GM18507 (cell line): ENCODE measurements around the gene CGB1.
"Not testable (repeated sequence)": the region's sequence is repeated elsewhere in the genome, so short reads cannot be mapped to it uniquely, and the experiment has no call there.

Experiments
- DNase-seq: peaks from one replicate; pipeline ENCODE4 v3.0.0; 2011; ENCODE audit warnings: low read depth; ENCODE audit not compliant: insufficient read length; ENCODE audit errors: extremely low spot score
- FAIRE-seq: peaks from 2 replicates; lab custom pipeline; 2011; peaks lifted over from hg19 to GRCh38; lab: Jason Lieb, UNC

The CGB1 gene

DNA sequence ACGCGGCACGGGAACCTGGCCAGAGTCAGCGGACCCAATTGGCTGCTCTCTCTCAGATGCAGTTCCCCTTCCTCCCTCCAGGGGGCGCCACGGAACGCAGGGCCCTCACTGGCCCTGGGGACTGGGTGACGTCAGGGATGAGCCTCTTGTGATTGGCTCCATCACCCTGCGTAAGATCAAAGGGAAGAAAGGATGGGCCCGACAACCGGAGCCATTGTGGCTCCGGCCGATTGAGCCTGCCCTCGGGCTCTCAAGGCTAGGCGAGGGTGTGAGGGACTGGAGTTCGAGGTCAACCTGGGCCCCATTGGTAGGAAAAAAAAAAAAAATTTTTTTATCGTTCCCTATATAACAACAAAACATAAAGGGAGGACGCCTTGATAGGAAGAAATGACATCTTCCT lies at the start of gene CGB1:
Gene CGB1, minus strand, starts transcription at position 81 of the 400 bp plus-strand sequence. CDS start 184 bp downstream, outside the sequence.
- not testable (repeated sequence) for DNase-seq, FAIRE-seq

DNA sequence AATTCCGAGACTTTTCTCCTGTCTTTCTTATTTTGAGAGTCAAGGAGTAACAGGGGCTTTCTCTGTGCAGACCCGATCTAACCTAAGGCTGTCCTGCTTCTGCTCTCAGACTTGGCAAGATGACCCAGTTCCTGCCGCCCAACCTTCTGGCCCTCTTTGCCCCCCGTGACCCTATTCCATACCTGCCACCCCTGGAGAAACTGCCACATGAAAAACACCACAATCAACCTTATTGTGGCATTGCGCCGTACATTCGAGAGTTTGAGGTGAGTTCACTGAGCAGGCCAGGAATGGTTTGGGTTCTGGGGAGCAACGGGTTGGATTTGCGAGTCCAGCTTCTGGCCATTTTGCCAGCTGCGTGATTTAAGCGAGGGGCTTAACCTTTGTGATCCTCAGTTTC lies 49.6 kb upstream of the CGB1 start:
- DNase-seq, result no peak
- FAIRE-seq, result no peak

DNA sequence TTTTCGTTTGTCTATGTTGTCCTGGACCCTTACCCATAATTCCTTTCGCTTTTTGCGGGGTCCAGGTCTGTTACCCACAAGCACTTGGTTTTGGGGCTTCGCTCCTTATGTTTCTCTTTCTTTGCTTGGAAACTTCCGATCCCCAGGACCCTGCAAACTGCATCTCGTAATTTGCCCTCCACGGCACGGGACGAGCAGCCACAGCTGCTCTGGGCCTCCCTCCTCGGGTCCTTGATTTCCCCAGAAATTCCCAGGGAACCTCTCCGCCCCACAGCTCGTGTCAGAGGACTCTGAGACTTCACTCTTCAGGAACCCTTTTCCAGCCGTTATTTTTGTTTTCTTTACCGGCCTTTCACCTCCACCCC lies 49.2 kb upstream of the CGB1 start:
- no peak for FAIRE-seq
- no peak for DNase-seq

DNA sequence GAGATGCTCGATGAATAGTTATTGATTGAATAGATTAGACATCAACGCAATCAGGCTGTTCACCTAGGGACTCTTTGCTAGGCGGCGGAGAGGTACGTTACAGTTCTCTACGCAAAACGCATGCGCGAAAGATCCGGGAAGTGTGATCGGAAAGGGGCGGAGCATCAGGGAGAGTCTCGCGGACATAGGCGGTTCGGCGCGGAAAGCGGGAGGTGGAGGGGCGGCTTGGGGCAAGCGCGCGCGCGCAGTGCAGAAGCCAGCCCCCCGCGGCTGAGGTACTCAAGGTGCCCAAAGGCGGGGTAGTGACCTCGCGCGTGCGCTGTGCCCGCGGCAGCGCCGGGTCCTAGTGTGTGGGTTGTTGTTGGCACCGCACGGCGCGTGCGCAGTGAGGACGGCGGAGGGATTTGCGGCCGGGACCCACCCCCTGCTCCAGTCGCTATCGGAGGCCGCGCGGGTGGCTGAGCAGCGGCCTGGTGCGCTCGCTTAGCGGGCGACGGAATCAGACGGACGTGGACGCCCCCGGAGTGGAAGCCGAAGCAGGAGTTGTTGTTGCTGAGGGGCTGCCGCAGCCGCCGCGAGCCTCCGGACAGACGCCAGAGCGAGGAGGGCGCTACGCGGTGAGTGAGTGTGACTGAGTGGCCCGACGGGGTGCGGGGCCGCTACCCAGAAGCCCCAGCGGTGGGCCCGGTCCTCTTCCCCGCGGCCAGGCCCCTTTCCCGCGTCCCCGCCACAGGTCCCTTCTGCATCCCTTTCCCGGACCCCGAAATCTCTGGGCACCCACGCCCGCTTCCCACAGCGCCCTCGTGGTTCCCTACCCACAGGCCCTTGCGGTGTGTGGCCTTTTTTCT lies 48.5 kb upstream of the CGB1 start, which contains the start of gene SNRNP70:
Gene SNRNP70, plus strand, starts transcription at position 432 of the 848 bp plus-strand sequence. CDS start 964 bp downstream, outside the sequence.
- peak; percentile 97 for FAIRE-seq
- DNase-seq, result peak; percentile 99

DNA sequence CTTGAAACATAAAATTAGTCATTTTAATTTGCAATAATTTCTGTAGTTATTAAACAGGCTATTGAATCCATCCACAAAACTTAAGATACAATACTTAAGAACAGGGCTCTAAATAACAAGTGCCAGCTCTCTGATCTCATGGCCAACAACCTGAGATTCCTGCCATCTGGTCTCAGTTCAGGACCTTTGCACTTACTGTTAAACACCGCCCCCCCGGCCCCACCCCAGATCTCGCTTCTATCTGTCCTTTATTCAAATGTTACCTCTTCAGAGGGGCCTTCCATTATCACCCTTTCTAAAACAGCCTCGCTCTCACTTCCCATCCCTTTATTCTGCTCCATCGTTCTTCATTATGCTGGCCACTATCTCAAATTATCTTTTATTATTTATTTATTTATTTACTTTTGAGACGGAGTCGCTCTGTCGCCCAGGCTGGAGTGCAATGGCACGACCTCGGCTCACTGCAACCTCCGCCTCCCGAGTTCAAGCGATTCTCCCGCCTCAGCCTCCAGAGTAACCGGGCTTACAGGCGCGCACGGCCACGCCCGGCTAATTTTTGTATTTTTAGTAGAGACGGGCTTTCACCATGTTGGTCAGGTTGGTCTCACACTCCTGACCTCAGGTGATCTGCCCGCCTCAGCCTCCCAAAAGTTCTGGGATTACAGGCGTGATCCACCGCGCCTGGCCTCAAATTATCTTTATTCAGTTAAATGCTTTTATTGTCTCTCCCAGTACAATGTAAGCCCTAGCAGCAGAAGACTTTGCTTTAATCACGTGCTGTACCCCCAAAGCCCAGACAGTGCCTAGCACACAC lies 47.7 kb upstream of the CGB1 start:
- FAIRE-seq, result no peak
- no peak for DNase-seq

DNA sequence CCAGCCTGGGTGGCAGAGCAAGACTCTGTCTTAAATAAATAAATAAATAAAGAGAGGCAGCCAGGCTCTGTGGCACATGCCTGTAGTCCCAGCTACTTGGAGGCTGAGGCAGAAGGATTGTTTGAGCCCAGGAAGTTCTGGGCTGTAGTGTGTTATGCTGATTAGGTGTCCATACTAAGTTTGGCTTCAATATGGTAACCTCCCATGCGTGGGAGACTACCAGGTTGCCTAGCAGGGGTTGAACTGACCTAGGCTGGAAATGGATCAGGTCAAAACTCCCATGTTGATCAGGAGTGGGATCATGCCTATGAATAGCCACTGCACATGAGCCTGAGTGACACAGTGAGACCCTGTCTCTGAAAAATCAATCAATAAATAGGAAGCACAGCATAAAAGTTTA lies 44.6 kb upstream of the CGB1 start:
- no peak for FAIRE-seq

DNA sequence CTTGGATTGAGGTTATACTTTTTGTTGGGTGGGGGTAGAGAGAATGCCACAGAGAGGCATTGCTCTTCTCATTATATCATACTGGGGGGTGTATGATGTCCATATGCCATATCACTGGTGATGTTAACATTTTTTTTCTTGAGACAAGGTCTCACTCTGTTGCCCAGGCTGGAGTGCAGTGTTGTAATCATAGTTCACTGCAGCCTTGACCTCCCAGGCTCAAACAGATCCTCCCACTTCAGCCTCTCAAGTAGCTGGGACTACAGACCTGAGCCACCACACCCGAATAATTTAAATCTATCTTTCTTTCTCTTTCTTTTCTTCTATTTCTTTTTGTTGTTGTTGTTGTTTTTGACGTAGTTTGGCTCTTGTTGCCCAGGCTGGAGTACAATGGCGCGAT lies 43.7 kb upstream of the CGB1 start:
- no peak for FAIRE-seq
- no peak for DNase-seq

More for the DNA sequence above, 44.6 kb upstream of the CGB1 start:
- DNase-seq, result no peak

DNA sequence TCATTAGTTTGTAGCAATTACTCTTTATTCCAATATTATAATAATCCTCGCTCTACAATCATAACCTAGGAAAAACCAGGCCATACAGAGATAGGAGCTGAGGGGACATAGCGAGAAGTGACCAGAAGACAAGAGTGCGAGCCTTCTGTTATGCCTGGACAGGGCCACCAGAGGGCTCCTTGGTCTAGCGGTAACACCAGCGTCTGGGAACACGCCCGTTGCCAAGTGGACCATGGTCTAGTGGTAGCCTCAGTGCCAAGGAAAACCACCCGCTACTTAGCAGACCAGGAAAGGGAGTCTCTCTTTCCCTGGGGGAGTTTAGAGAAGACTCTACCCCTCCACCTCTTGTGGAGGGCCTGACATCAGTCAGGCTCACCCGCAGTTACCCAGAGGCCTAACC lies 38.2 kb upstream of the CGB1 start:
- DNase-seq, FAIRE-seq: not testable (repeated sequence)

DNA sequence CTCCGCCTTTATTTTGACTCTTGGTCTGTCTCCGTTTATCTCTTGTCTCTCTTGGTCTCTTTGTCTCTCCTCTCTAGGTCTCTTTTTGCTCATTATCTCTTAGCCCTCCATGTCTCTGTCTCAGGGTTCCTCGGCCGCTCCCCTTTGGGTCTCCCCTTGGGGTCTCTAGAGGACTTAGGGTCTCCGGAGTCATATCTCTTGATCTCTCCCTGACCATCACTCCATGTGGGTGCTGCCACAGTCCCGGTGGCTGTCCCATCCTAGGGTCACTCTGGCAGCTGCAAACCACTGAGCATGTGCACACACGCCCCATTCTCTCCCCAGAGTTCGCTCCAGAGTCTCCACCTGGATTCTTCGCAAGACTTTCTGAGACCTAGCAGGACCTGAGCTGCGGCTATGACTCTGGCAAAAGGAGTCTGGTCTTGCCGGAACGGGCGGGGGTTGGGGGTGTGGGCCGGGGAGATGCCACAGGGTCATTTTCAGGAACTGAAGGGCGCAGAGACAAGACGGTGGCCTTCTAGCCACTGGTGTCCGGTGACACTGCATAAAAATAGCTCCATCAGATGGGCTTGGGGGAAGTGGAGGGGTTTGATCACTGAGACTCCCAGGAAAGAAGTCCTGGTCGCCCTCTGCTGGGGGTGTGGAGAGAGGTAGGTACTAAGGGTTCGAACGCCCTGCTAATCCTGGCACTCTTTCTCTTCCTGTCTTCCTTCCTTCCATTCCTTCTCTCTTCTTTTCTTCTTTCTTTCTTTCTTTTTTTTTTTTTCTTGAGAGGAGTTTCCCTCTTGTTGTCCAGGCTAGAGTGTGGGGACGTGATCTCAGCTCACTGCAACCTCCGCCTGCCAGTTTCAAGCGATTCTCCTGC lies 37.1 kb upstream of the CGB1 start:
- FAIRE-seq (peak; percentile 9), DNase-seq (no peak)

DNA sequence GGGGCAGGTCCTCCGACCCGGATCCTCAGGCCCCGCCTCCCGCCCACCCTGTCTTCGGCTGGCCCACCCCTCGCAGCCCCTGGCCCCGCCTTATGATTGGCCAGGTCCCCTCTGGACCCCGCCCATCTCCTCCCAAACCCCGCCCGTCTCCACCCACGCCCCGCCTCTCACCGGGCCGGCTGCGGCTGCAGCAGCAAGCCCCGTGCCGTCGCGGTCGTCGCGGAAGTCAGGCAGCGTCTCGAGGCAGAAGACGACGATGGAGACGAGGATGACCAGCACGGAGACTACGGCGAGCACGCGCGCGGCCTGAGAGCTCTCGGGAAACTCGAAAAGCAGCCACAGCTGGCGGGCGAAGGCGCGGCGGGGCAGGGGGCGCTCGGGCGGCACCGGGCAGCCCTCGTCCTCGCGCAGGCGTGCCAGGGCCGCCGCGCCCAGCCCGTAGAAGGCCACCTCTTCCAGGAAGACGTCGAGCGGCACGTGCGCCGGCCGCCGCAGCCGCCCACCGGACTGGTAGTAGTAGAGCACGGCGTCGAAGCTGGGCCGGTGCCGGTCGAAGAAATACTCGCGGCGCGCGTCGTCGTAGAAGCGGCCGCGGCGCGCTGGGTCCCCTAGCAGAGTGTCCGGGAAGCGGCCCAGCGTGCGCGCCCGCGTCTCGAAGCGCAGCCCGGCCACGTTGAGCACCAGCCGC lies 35.3 kb upstream of the CGB1 start:
- no peak for FAIRE-seq

DNA sequence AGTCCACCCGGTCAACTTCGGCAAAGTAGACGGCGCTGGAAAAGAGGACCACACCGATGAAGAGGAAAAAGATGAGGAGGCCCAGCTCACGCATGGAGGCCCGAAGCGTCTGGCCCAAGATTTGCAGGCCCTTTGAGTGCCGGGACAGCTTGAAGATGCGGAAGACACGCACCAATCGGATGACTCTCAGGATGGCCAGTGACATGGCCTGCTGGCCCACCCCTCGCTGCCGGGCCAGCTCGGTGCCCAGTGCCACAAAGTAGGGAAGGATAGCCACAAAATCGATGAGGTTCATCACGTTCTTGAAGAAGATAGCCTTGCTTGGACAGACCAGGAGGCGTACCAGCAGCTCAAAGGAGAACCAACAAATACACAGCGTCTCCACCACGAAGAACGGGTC lies 33.7 kb upstream of the CGB1 start:
- DNase-seq (no peak), FAIRE-seq (no peak)

More for the DNA sequence above, 35.3 kb upstream of the CGB1 start:
- DNase-seq, result no peak

DNA sequence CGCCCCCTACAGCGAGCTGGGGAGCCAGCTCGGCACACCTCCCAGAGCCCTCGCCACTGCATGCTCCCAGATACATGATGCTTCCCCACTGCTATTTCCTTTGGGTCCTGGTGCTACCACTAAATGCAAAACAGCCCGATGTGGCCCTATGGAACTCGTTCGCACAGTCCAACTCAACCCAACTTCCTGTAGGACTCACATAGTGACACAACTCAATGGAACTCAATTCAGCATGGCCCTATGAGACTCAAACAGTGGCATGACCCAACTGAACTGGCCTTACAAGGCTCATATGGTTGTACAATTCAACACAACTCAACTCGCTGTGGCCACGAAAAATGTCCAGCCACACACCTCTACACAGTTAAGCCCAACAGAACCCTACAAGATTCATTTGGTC lies 32.3 kb upstream of the CGB1 start:
- FAIRE-seq, result no peak
- no peak for DNase-seq

DNA sequence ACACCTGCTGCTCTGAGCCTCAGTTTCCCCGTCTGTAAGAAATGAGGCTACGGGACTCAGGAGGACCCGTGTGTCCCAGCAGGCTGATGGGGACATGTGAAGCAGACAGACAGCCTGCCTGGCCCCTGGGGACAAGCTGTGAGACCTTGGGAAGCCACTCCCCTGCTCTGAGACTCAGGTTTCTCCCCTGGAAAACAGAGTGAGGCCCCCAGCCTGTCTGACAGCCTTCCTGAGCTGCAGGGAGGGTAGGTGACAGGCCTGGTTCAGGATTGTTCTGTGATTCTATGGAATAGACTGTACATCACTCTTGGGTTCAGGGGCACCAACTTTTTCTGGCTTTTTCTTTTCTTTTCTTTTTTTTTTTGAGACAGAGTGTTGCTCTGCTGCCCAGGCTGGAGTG lies 30.9 kb upstream of the CGB1 start:
- no peak for FAIRE-seq
- DNase-seq, result no peak

DNA sequence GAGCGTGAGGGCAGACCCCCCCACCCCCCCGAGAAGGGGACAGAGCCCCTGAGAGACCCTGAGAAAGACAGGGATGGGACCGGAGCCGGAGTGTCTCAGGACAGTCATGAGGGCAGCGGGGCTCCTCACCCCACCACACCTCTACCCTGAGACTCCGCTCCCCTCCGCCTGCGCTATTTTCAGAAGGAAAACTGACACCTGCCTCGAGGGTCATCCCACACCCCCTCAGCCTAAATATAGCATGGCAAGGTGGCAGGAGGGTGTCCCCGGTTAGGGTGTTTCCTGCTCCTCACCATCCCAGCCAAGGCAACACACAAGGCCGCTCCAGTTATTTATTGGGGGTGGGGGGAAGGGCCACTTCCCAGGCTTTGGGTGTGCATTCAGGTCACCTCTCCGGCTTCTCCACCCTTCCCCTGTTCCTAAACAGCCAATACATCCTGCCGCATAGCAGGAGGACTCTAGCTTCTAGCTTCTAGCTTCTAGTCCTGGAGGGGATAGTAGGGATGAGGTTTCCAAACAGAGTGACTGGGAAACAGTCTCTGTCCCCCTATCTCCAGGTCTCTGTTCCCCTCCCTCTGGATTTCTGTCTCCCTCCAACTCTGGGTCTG lies 29.3 kb upstream of the CGB1 start:
- no peak for FAIRE-seq
- DNase-seq, result no peak

DNA sequence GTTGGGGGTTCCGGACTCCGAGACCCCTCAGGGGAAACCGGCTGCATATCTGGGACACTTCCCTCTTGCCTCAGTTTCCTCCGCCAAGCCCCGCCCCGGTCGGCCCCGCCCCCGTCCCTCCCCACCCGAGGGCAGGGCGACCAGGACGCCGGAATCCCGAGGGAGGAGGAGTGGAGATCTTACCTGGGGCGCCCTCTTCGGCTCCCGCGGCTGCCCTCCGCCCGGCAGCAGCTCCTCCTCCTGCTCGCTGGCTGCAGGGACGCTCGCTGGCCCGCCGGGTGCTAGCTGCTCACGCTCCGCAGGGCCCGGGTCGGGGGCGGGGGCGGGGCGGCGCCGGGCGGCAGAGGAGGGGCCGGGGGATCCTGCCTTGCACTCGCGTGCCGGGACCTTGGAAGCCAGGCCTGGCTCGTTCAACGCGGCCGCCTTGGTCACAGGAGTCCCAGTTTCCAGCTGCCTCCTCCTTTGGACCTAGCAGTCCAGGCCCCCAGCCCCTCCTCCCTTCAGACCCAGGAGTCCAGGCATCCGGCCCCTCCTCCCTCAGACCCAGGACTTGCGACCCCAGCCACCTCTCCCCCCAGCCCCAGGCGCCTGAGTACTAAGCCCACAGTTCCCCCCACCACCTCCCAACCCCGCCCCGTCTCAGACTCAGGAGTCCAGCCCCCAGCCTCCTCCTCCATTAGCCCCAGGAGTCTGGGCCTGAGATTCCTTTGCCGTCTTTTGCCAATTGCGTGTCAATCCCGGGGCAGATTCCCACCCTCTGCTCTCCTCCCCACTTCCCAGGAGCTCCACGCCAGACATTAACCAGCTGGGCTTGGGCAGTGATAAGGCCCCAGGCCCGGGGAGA lies 28.3 kb upstream of the CGB1 start, which contains the start of gene NTF4:
Gene NTF4, minus strand, starts transcription at position 51 of the 844 bp plus-strand sequence. CDS start 2,821 bp downstream, outside the sequence.
- FAIRE-seq (no peak), DNase-seq (no peak)

DNA sequence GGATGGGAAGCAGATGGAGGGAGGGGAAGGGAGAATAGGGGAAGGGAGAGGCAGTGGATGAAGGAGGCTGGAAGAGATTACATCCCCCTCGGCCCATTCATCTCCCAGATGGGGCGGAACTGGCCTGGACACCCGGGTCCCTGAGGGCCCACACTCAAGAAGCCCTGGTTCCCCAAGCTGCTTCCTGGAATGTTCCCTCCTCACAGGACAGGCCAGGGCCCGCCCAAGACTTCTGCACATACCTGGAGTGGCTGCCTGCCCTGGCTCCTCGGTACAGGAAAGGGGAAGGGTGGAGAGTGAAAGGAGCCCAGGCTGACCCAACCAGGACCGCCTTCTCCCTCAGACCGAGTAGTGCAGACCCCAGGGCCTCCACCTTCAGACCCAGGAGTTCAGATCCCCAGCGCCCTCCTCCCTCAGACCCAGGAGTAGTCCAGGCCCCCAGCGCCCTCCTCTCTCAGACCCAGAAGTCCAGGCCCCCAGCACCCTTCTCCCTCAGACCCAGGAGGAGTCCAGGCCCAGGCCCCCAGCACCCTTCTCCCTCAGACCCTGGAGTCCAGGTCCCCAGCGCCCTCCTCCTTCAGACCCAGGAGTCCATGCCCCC lies 27.4 kb upstream of the CGB1 start:
- FAIRE-seq (no peak), DNase-seq (no peak)

DNA sequence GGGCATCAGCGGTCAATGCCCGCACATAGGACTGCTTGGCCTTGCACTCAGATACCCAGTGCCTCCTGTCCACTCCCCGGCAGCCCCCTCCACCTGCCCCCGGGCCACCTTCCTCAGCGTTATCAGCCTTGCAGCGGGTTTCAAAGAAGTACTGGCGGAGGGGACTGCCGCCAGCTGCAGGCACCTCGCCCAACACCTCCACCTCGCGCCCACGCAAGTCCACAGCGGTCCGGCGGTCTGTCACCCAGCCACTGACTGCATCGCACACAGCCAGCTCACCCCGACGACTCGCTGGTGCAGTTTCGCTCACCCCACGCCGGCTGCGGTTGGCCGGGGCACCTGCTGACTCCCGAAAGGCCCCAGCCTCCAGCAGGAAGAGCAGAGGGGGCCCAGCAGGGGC lies 24.8 kb upstream of the CGB1 start:
- DNase-seq (no peak), FAIRE-seq (no peak)
